Loucy (cell line): ENCODE measurements around the gene PI4KA.

ENCODE experiments used
- EZH2phosphoT487 ChIP-seq: fragments of 200-600 bp; IDR thresholded peaks from 2 replicates; pipeline ENCODE4 v1.6.1; 2018; ENCODE audit warnings: antibody characterized with exemption, mild to moderate bottlenecking, moderate library complexity, borderline replicate concordance
- TF ChIP-seq, protein P1 (sequence below): fragments of 200-600 bp; sonication (generic); conservative IDR thresholded peaks from 2 replicates; pipeline ENCODE4 v1.5.1; 2014; ENCODE audit warnings: mild to moderate bottlenecking, antibody characterized with exemption, low read length

GRCh38 chr22:20858615-20859416 lies at the start of gene PI4KA, which contains the start of gene SNAP29:
- TF ChIP-seq EZH2phosphoT487: no peak
- TF ChIP-seq, protein P1, sequence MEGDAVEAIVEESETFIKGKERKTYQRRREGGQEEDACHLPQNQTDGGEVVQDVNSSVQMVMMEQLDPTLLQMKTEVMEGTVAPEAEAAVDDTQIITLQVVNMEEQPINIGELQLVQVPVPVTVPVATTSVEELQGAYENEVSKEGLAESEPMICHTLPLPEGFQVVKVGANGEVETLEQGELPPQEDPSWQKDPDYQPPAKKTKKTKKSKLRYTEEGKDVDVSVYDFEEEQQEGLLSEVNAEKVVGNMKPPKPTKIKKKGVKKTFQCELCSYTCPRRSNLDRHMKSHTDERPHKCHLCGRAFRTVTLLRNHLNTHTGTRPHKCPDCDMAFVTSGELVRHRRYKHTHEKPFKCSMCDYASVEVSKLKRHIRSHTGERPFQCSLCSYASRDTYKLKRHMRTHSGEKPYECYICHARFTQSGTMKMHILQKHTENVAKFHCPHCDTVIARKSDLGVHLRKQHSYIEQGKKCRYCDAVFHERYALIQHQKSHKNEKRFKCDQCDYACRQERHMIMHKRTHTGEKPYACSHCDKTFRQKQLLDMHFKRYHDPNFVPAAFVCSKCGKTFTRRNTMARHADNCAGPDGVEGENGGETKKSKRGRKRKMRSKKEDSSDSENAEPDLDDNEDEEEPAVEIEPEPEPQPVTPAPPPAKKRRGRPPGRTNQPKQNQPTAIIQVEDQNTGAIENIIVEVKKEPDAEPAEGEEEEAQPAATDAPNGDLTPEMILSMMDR: no peak
